ENCODE measurements around the gene SEMA5A. TPM values are rescaled to one million over a fixed set of nuclear protein-coding genes. Genes with fewer than 3 reads are reported as not detected.

SEMA5A gene
- total RNA-seq, 6 experiments from 2014 or later, result 54.2 to 69.7 (median 59.9) TPM

- Mint-ChIP-seq H3K4me3 (no peak overlapping the region), H3K27ac (no peak overlapping the region), H3K36me3 (ENCODE audit: low read depth) (peaks cover 44% of the 10 kb centered on the region), H3K27me3 (ENCODE audit: insufficient read depth) (peaks cover 2% of the 10 kb centered on the region), H3K9me3 (peaks cover 4% of the 10 kb centered on the region; the same call in 1 of the 2 replicates), H3K4me1 (ENCODE audit: low read depth) (no peaks in the 10 kb centered on the region)
- no peak for TF ChIP-seq CTCF (IDR thresholded peaks at IDR 0.05)
- no peak for DNase-seq
These were observed 462.9 kb downstream of the SEMA5A start for GRCh38 chr5:9082996-9083395.

GRCh38 chr5:9072701-9073100 is 473.2 kb downstream of the SEMA5A start:
- Mint-ChIP-seq H3K27me3 (ENCODE audit: insufficient read depth) (no peaks in the 10 kb centered on the region), H3K36me3 (ENCODE audit: low read depth) (peaks cover 11% of the 10 kb centered on the region), H3K27ac (no peak overlapping the region)

GRCh38 chr5:9071524-9071923 is 474.4 kb downstream of the SEMA5A start:
- Mint-ChIP-seq H3K27ac (no peak overlapping the region), H3K9me3 (no peaks in the 10 kb centered on the region), H3K4me3 (no peak overlapping the region), H3K36me3 (ENCODE audit: low read depth) (peaks cover 11% of the 10 kb centered on the region), H3K4me1 (ENCODE audit: low read depth) (peaks cover 6% of the 10 kb centered on the region; the same call in 1 of the 2 replicates), H3K27me3 (ENCODE audit: insufficient read depth) (no peaks in the 10 kb centered on the region)
- no peak for TF ChIP-seq CTCF (IDR thresholded peaks at IDR 0.05)
- DNase-seq, result no peak

More at GRCh38 chr5:9072701-9073100, 473.2 kb downstream of the SEMA5A start:
- Mint-ChIP-seq H3K9me3 (no peaks in the 10 kb centered on the region), H3K4me3 (no peak overlapping the region), H3K4me1 (ENCODE audit: low read depth) (peaks cover 12% of the 10 kb centered on the region; the same call in 1 of the 2 replicates)
- DNase-seq, result no peak
- no peak for TF ChIP-seq CTCF (IDR thresholded peaks at IDR 0.05)

GRCh38 chr5:9071074-9071473 is 474.8 kb downstream of the SEMA5A start:
- H3K36me3 Mint-ChIP-seq (ENCODE audit: low read depth), result peaks cover 13% of the 10 kb centered on the region
- H3K4me3 Mint-ChIP-seq, result no peak overlapping the region
- H3K27me3 Mint-ChIP-seq (ENCODE audit: insufficient read depth), result peaks cover 3% of the 10 kb centered on the region; the same call in 1 of the 2 replicates
- DNase-seq, result no peak
- H3K27ac Mint-ChIP-seq, result no peak overlapping the region
- no peak for TF ChIP-seq CTCF (IDR thresholded peaks at IDR 0.05)
- peaks cover 8% of the 10 kb centered on the region for H3K4me1 Mint-ChIP-seq (ENCODE audit: low read depth)
- H3K9me3 Mint-ChIP-seq, result no peaks in the 10 kb centered on the region

GRCh38 chr5:9069650-9070049 is 476.2 kb downstream of the SEMA5A start:
- TF ChIP-seq CTCF (IDR thresholded peaks at IDR 0.05), result no peak
- Mint-ChIP-seq H3K27me3 (ENCODE audit: insufficient read depth) (peaks cover 3% of the 10 kb centered on the region; the same call in 1 of the 2 replicates), H3K9me3 (no peaks in the 10 kb centered on the region), H3K4me1 (ENCODE audit: low read depth) (peaks cover 22% of the 10 kb centered on the region), H3K36me3 (ENCODE audit: low read depth) (peaks cover 22% of the 10 kb centered on the region), H3K27ac (no peak overlapping the region), H3K4me3 (no peak overlapping the region)
- DNase-seq, result no peak

GRCh38 chr5:9067154-9067553 is 478.7 kb downstream of the SEMA5A start:
- no peaks in the 10 kb centered on the region for H3K9me3 Mint-ChIP-seq
- no peak for TF ChIP-seq CTCF (IDR thresholded peaks at IDR 0.05)
- peaks cover 8% of the 10 kb centered on the region for H3K27me3 Mint-ChIP-seq (ENCODE audit: insufficient read depth)
- H3K36me3 Mint-ChIP-seq (ENCODE audit: low read depth), result peaks cover 42% of the 10 kb centered on the region
- no peak overlapping the region for H3K27ac Mint-ChIP-seq
- DNase-seq, result no peak
- H3K4me3 Mint-ChIP-seq, result no peak overlapping the region
- H3K4me1 Mint-ChIP-seq (ENCODE audit: low read depth), result peaks cover 34% of the 10 kb centered on the region

Data from HFFc6 (cell line).